GM18498 (cell line): Measurements from ENCODE around the gene NEMP2.

Experiments used
- ATAC-seq: cut with Tn5 transposase; IDR thresholded peaks from one replicate; pipeline ENCODE4 v1.9.1; 2021; ENCODE audit warnings: mild to moderate bottlenecking, moderate library complexity; ENCODE audit not compliant: unreplicated experiment

The NEMP2 gene

DNA sequence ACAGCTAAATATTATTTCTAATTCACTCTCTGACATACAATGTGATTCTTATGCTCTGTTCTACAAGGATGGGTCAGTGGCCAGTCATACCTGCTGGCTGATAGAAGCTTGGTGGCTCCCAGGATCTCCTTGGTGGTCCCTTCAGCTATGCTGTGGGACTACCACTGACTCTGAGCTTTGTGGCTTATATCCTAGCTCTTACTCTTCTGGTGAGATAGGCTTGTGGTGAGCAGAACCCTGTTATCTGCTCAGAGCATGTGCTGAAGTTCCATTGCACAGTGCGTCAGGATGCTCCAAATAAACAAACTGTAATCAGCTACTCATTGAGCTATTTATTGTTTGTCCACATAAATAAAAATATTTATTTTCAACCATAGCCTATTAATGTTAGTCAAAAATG lies 74.6 kb downstream of the NEMP2 start:
- ATAC-seq, result no peak

DNA sequence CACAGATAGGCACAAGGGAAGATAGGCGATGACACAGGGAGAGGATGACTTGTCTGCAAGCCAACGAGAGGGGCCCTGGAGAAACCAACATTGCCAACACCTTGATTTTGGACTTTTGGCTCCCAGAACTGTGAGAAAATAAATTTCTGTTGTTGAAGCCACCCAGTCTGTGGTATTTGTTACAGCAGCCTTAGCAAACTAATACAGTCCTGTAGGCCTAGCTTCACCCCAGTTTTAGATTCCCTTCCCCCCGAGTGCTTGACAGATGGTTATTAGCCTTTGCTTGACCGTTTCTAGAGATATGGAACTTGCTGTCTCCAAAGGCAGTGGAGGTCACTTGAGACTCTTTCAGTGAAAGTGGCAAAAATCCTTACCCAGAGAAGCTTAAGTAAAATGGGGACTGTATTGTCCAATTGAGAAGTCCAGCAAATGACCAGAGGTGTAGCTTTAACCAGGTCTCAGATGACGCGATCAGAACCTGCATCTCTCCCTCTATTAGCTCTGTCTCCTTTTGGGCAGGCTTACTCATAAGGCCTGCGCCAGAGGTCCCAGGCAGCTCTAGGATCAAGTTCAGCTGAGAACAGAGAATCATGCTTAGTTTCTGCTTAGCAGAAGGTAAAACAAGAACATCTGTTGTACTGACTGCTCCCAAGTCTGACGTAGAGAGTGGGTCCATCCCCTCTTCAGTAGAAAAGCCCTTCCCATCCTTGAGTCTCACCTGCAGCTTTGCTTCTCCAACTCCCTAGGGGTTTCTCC lies 76.0 kb downstream of the NEMP2 start:
- ATAC-seq, result no peak

DNA sequence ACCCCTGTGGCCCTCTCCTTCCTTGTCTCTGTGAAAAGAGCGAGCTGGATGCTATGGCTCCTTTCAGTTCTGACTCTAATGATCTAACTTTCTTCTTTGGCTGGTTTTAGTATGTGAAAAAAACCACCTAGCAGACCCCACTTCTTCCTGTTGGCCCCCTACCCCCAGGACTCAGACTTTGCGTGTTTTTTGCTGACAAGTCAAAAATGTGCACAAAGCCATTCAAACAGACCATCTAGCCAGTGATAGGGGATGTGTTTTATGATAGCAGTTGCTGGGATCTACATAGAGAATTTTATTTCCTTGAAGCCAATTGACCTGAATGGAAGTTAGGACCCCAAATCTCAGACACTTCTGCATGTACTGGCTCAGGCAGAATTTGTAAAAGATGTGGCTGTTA lies 77.3 kb downstream of the NEMP2 start:
- no peak for ATAC-seq

DNA sequence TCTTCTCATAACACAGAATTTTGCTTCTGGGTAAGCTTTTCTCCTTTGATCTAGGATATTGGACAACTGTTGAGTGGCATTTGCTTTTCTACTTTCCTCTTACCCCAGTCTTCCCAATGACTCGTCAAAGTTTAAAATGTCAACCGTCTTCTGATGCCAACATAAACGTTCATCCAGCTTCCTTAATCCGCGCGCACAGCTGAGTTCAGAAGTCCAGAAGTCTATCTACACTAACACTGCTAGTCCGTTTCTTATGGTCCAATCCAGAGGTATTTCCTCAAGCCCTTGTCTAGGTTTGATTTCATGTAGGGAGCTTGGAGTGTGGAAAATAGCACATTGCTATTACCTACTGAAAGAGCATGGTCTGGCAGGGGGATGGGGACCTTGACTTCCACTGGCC lies 77.7 kb downstream of the NEMP2 start:
- ATAC-seq, result no peak

DNA sequence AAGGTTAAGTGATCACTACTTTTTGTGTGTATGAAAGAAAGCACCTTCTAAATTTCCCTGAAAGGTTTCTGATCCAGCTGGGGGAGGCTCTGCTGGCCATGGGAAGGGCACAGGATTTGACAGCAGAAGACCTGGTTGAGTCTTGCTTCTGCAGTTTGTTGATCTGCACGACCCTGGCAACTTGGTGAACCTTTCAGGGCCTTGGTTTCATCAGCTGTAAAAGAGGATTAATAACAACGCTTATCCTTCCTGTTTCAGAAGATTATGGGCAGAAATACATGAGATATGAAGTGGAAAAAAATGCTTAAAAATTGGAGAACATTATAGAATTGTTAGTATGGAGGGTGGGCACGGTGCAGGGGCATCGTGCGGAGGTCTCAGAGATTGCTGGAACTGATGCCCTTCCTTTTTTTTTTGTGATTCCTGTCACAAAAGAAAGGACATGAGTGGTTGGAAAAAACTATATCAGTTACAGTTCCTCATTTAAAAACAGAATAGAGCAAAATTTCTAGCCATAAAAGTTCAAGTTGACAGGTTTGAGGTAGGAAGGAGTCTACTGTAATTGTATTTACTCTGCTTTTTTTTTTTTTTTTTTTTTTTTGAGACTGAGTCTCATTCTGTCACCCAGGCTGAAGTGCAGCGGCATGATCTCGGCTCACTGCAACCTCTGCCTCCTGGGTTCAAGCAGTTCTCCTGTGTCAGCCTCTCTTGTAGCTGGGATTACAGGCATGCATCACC lies 79.0 kb downstream of the NEMP2 start:
- no peak for ATAC-seq

DNA sequence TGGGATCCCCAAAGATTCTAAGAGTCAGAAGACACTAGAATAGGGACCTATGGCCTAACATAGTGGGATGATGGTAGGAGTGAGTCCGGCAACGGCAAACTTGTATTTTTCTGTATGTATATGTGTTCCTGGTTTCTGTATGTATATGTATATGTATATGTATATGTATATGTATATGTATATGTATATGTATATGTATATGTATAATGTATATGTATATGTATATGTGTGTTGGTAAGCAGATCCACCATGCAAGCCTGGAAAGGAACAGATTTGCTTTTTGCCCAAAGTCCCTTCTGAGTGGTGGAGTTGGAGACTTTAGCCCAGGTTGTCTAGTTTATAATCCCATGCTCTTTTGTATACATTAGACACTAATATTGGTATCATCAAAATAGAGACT lies 79.7 kb downstream of the NEMP2 start:
- no peak for ATAC-seq
